K562 (cell line): ENCODE measurements around the gene GPRC5A. TPM values are rescaled to one million over a fixed set of nuclear protein-coding genes. Genes with fewer than 3 reads are reported as not detected.

Experiments
- ATAC-seq: fragments of 200-7000 bp; cut with Tn5 transposase; 3 replicates; pipeline ENCODE4 v1.9.1; 2020; ENCODE audit warnings: moderate library complexity
- BruUV-seq: library from RNA; stranded (reverse); fragments of 400-500 nt; replicated peaks from 2 replicates; lab custom pipeline; 2021; lab: Mats Ljungman, UMichigan
- CTCF ChIA-PET: fragments of 300-600 bp; formaldehyde crosslinking; extraction: SDS; loops from one replicate; lab custom pipeline; 2021; ENCODE audit warnings: low intra/inter-chr PET ratio; lab: Yijun Ruan, JAX
- POLR2A ChIA-PET: fragments of 300-600, 350-650 bp; sonication (Branson Sonifier 250); formaldehyde crosslinking; extraction: SDS; loops from one replicate; lab custom pipeline; 2021; ENCODE audit warnings: antibody characterized with exemption, inconsistent platforms; lab: Yijun Ruan, JAX
- DNase-seq, 4 experiments: peaks; one replicate each; pipeline versions ENCODE4 v3.0.0 to v3.0.0-alpha.2; 2011 to 2018; ENCODE audit warnings: low spot score in 3 of 4, mixed read lengths in 3 of 4; ENCODE audit errors: extremely low read depth in 1 of 4
- FAIRE-seq: peaks from 2 replicates; lab custom pipeline; 2011; peaks lifted over from hg19 to GRCh38; lab: Jason Lieb, UNC
- H2AFZ ChIP-seq: 2 replicates; pipeline ENCODE4 v1.6.0; 2011; ENCODE audit warnings: low read depth, low read length, control low read depth, inconsistent platforms
- H3K27ac ChIP-seq: fragments of 200-600 bp; 3 replicates; pipeline ENCODE4 v1.8.0; 2011; ENCODE audit warnings: low read depth, mild to moderate bottlenecking, control low read depth, inconsistent platforms, low read length, moderate library complexity, mixed read lengths; ENCODE audit errors: extremely low read depth
- H3K27me3 ChIP-seq, 2 experiments: fragments of 300-600 bp in 1 of 2; 2 replicates in 1 of 2; 3 replicates in 1 of 2; pipeline versions ENCODE4 v1.6.0 to v1.8.0; 2011; ENCODE audit warnings: inconsistent platforms in 2 of 2, low read length in 2 of 2, mild to moderate bottlenecking in 1 of 2, mixed read lengths in 1 of 2, moderate library complexity in 1 of 2; ENCODE audit not compliant: control insufficient read depth in 2 of 2, insufficient read depth in 2 of 2
- H3K36me3 ChIP-seq: fragments of 300-600 bp; 3 replicates; pipeline ENCODE4 v1.8.0; 2011; ENCODE audit warnings: mild to moderate bottlenecking, low read length, inconsistent platforms; ENCODE audit not compliant: control insufficient read depth, insufficient read depth
- H3K4me1 ChIP-seq, 2 experiments: fragments of 200-600 bp in 1 of 2; replicated peaks in 1 of 2; 2 replicates in 1 of 2; 3 replicates in 1 of 2; pipeline versions ENCODE4 v1.5.1 to v1.8.0; 2011; ENCODE audit warnings: inconsistent platforms in 2 of 2, low read length in 2 of 2, mild to moderate bottlenecking in 1 of 2, mixed read lengths in 1 of 2, moderate library complexity in 1 of 2; ENCODE audit not compliant: control insufficient read depth in 2 of 2, insufficient read depth in 2 of 2
- H3K4me2 ChIP-seq: 2 replicates; pipeline ENCODE4 v1.6.1; 2011; ENCODE audit warnings: low read length, control low read depth, inconsistent platforms, mixed read lengths; ENCODE audit not compliant: insufficient read depth
- H3K4me3 ChIP-seq: fragments of 200-600 bp; sonication (generic), shearing (Covaris generic); 2 replicates; pipeline ENCODE4 v1.5.1; 2016; ENCODE audit warnings: control low read depth, inconsistent platforms
- H3K79me2 ChIP-seq: fragments of 200-600 bp; 3 replicates; pipeline ENCODE4 v1.8.0; 2011; ENCODE audit warnings: low read length, inconsistent platforms; ENCODE audit not compliant: control insufficient read depth, insufficient read depth
- H3K9ac ChIP-seq, 2 experiments: 2 replicates each; pipeline versions ENCODE4 v1.6.0 to v1.6.1; 2011; ENCODE audit warnings: low read depth in 2 of 2, low read length in 2 of 2, control low read depth in 1 of 2, inconsistent platforms in 1 of 2, mild to moderate bottlenecking in 1 of 2, mixed read lengths in 1 of 2; ENCODE audit not compliant: insufficient read depth in 1 of 2
- H3K9me1 ChIP-seq: one replicate; pipeline ENCODE4 v1.6.0; 2011; ENCODE audit warnings: inconsistent platforms, mild to moderate bottlenecking, low read length, moderate library complexity; ENCODE audit not compliant: control insufficient read depth, insufficient read depth
- H3K9me3 ChIP-seq: replicated peaks from 2 replicates; pipeline ENCODE4 v1.5.1; 2011; ENCODE audit warnings: low read depth, low read length, inconsistent platforms; ENCODE audit not compliant: control insufficient read depth, insufficient read depth
- H4K20me1 ChIP-seq: replicated peaks from 2 replicates; pipeline ENCODE4 v1.6.1; 2011; ENCODE audit warnings: low read length, inconsistent platforms, mixed read lengths; ENCODE audit not compliant: control insufficient read depth, insufficient read depth
- BRF1 ChIP-seq: IDR thresholded peaks from 3 replicates; pipeline ENCODE4 v1.6.1; 2011; ENCODE audit warnings: borderline replicate concordance, mild to moderate bottlenecking; ENCODE audit not compliant: insufficient read length; ENCODE audit errors: extremely low read depth
- DPF2 ChIP-seq: fragments of 450-650 bp; IDR thresholded peaks from 2 replicates; pipeline ENCODE4 v1.6.1; 2016
- EP300 ChIP-seq: IDR thresholded peaks from 2 replicates; pipeline ENCODE4 v1.6.1; 2012; ENCODE audit warnings: low read length, improper control_type of control experiment
- HCFC1 ChIP-seq: IDR thresholded peaks from 2 replicates; pipeline ENCODE4 v1.6.1; 2012; ENCODE audit warnings: low read depth, low read length, improper control_type of control experiment
- MCM2 ChIP-seq: fragments of 450-650 bp; IDR thresholded peaks from 2 replicates; pipeline ENCODE4 v1.6.1; 2017; ENCODE audit warnings: low read depth, mild to moderate bottlenecking
- MIER1 ChIP-seq: fragments of 450-650 bp; IDR thresholded peaks from 2 replicates; pipeline ENCODE4 v1.6.1; 2016; ENCODE audit warnings: antibody characterized with exemption, mild to moderate bottlenecking, low read depth
- NR2F6 ChIP-seq: fragments of 450-650 bp; formaldehyde crosslinking; IDR thresholded peaks from 2 replicates; pipeline ENCODE4 v1.4.0; 2020; ENCODE audit warnings: mild to moderate bottlenecking
- SMC3 ChIP-seq: conservative IDR thresholded peaks from 2 replicates; pipeline ENCODE4 v1.6.1; 2011; ENCODE audit warnings: low read depth, low read length, improper control_type of control experiment; ENCODE audit not compliant: insufficient read depth
- SPI1 ChIP-seq: IDR thresholded peaks from 2 replicates; pipeline ENCODE4 v1.6.1; 2011; ENCODE audit warnings: low read depth, low read length, control low read depth, borderline replicate concordance
- THAP12 ChIP-seq: fragments of 250-450 bp; sonication (Bioruptor Pico); IDR thresholded peaks from 2 replicates; pipeline ENCODE4 v1.9.0; 2021; ENCODE audit warnings: mild to moderate bottlenecking, inconsistent platforms
- ZKSCAN8 ChIP-seq: fragments of 200-800 bp; sonication (Bioruptor generic); IDR thresholded peaks from 2 replicates; pipeline ENCODE4 v1.6.1; 2016; ENCODE audit warnings: missing genetic modification characterization, missing compliant biosample characterization
- ZNF41 ChIP-seq: fragments of 250-450 bp; sonication (Bioruptor Pico); conservative IDR thresholded peaks from 2 replicates; pipeline ENCODE4 v1.4.0; 2020; ENCODE audit warnings: mild to moderate bottlenecking
- WGBS: fragments of 100-300 bp; shearing (Covaris generic); methylation state at CpG from one replicate; pipeline ENCODE4 v1.1.6; 2016; ENCODE audit warnings: low coverage, mixed read lengths; ENCODE audit not compliant: insufficient coverage; ENCODE audit errors: missing lambda C conversion rate; 5-methylcytosine and 5-hydroxymethylcytosine counted together
- in situ Hi-C: fragments of 300-500 bp; cut with MboI; formaldehyde crosslinking; loops from 4 replicates; pipeline ENCODE4 v1.15.0; 2018; ENCODE audit warnings: inconsistent platforms, mixed read lengths
- intact Hi-C: fragments of 100-400 bp; cut with micrococcal nuclease; formaldehyde crosslinking; loops from 2 replicates; pipeline ENCODE4 v1.14.2; 2022
- polyA plus RNA-seq, 8 experiments: library from polyadenylated mRNA; depleted of rRNA in 4 of 8; stranded (reverse) in 5 of 8; unstranded in 3 of 8; fragments of >200 nt; fragmentation: Nextera tagmentation in 2 of 8; fragmentation: Illumina TruSeq in 1 of 8; extraction: Ambion mirVana in 2 of 8; extraction: Trizol in 1 of 8; gene quantifications; 2 replicates each; pipeline versions ENCODE4 v1.2.1 to v1.2.3, GENCODE V29; 2011 to 2014; ENCODE audit warnings: inconsistent platforms in 1 of 8, missing spikeins in 1 of 8
- total RNA-seq, 7 experiments: library from RNA; depleted of rRNA in 6 of 7; stranded (reverse); fragments of >200 nt in 6 of 7; fragmentation: Illumina TruSeq in 2 of 7; extraction: Trizol in 2 of 7; gene quantifications; 2 replicates each; pipeline versions ENCODE4 v1.2.1 to v1.2.3, GENCODE V29; 2011 to 2021; ENCODE audit warnings: low replicate concordance in 1 of 7
- TF ChIP-seq, protein P1 (sequence below): fragments of 250-450 bp; sonication (Bioruptor Pico); IDR thresholded peaks from 2 replicates; pipeline ENCODE4 v1.8.0; 2022; ENCODE audit warnings: inconsistent platforms

Gene GPRC5A
- total and polyA plus RNA-seq, 9 of the 15 experiments (the other 6 are each of a cell fraction or from before 2014, with no cell fraction given) = 0.01 to 0.64 (median 0.08) TPM; not detected in 6

DNA sequence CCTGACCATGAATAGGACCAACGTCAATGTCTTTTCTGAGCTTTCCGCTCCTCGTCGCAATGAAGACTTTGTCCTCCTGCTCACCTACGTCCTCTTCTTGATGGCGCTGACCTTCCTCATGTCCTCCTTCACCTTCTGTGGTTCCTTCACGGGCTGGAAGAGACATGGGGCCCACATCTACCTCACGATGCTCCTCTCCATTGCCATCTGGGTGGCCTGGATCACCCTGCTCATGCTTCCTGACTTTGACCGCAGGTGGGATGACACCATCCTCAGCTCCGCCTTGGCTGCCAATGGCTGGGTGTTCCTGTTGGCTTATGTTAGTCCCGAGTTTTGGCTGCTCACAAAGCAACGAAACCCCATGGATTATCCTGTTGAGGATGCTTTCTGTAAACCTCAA is 17.3 kb downstream of the GPRC5A start:
- Histone ChIP-seq H3K9ac (no peak overlapping the region), H3K4me2 (no peak overlapping the region), H2AFZ (no peak overlapping the region), H3K27me3 (peaks cover 9 to 40% of the 10 kb centered on the region in 2 experiments; a peak in 4 of 5 replicates), H3K36me3 (no peaks in the 10 kb centered on the region), H3K4me3 (no peak overlapping the region), H3K9me3 (no peaks in the 10 kb centered on the region), H3K4me1 (peaks cover 6 to 14% of the 10 kb centered on the region in 2 experiments; a peak in 3 of 5 replicates), H4K20me1 (no peaks in the 10 kb centered on the region), H3K79me2 (no peaks in the 10 kb centered on the region), H3K9me1 (no peaks in the 10 kb centered on the region), H3K27ac (no peak overlapping the region)
- BruUV-seq = no TSS peak
- ATAC-seq (no peak), FAIRE-seq (no peak), DNase-seq (no peak)
- in situ Hi-C loops (no loop called here), intact Hi-C loops (no loop called here)
- POLR2A ChIA-PET = interaction anchor here (0.6 to 1.5 kb wide), 3 partner anchors 9 to 62 kb away, joined by 3 read pairs; no protein-coding TSS in a partner anchor
- 45% methylated on average over 11 of the region's 12 CpGs for WGBS
- CTCF ChIA-PET = no interaction called here
- TF ChIP-seq HCFC1 = no peak
- no peak for TF ChIP-seq SMC3
- TF ChIP-seq ZNF41 (CRISPR knock-in tag) = no peak
- TF ChIP-seq, protein P1, sequence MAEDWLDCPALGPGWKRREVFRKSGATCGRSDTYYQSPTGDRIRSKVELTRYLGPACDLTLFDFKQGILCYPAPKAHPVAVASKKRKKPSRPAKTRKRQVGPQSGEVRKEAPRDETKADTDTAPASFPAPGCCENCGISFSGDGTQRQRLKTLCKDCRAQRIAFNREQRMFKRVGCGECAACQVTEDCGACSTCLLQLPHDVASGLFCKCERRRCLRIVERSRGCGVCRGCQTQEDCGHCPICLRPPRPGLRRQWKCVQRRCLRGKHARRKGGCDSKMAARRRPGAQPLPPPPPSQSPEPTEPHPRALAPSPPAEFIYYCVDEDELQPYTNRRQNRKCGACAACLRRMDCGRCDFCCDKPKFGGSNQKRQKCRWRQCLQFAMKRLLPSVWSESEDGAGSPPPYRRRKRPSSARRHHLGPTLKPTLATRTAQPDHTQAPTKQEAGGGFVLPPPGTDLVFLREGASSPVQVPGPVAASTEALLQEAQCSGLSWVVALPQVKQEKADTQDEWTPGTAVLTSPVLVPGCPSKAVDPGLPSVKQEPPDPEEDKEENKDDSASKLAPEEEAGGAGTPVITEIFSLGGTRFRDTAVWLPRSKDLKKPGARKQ = no peak
- TF ChIP-seq NR2F6 = no peak
- no peak for TF ChIP-seq ZKSCAN8 (CRISPR knock-in tag)
- no peak for TF ChIP-seq SPI1
- TF ChIP-seq BRF1 = no peak
- no peak for TF ChIP-seq THAP12 (CRISPR knock-in tag)
- no peak for TF ChIP-seq DPF2
- TF ChIP-seq MIER1 = no peak
- TF ChIP-seq MCM2 = no peak
- TF ChIP-seq EP300 = no peak
